GM19099 (cell line): ENCODE results near the gene UBE2O.

Experiments used
- POLR2A ChIP-seq: IDR thresholded peaks from 3 replicates; pipeline ENCODE4 v1.6.1; 2011; ENCODE audit warnings: low read depth; ENCODE audit not compliant: insufficient read length; ENCODE audit errors: extremely low read depth

UBE2O gene

DNA sequence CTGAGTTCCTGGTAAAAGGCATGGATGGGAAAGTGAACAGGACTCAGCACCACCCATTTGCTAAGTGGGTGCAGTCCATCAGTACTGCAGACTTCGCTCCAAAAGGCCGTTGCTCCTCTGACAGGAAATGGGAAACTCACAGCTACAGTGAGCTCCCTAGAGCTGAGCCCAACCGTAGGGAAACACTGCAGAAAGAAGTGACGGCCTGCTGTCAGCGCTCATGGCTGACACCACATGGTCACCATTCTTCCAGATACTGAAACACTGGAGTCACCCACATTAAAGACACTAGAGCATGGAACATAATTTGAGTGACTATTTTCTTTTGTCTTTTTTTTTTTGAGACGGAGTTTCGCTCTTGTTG is 31.9 kb downstream of the UBE2O start:
- no peak for TF ChIP-seq POLR2A

DNA sequence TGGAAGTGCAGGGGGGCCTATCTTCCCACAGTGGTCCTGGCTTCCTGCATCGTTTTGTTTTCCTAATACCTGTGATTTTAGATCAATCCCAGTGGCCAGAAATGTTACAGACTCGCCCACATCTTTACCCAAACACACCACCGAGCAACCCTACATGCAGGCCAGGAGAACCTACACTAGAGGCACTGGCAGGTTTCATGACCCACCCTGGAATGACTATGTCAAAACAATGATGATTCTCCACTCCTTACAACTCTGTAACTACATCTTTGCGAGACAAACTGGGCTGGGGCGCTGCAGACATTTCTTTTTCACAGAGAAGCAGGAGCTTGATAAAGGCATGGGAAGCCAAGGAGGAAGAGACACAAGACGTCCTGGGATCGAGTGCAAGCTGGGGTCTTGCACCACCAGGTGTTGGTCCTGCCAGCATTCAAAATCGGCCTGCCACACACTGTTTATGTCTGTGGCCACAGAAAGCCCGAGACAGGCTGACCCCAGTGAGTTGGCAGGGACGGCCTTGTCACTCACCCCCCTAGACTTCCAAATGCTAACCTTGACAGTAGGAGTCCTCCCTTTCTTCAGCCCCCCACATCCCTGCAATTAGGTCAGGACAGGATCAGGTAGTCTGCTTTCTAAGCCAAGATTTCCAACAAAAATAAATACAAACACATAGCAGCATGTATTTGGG is 32.5 kb downstream of the UBE2O start:
- no peak for TF ChIP-seq POLR2A

DNA sequence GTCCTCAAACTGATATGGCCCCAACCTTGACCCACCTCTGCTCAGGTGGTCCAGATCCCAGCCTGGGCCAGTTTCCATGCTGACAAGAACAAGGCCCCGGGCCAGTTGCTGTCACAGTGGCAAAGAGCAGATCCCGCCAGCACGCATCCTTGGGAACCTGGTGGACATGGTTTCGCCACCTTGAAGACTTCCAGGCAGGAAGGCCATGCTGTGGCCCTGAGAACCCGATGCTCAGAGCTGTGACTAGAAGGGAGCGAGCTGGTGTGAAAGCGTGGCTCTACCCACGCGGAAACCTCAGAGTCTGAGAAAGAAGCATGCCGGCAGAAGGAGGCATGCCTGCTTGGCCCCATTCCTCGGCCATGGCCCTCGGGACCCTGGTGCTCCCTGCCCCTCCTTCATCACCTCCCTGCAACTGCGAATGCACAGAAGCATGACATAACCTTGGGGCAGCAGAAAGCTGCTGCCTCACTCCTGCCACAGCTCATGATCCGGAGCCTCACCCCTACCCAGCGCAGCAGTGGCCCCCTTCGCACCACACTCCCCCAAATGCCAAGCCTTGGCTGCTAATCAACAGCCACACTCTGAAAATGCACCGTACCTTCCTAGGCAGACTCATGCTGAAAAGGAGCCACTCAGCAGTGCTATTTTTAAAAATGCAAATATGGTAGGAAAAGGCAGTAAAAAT is 33.2 kb downstream of the UBE2O start:
- no peak for TF ChIP-seq POLR2A

DNA sequence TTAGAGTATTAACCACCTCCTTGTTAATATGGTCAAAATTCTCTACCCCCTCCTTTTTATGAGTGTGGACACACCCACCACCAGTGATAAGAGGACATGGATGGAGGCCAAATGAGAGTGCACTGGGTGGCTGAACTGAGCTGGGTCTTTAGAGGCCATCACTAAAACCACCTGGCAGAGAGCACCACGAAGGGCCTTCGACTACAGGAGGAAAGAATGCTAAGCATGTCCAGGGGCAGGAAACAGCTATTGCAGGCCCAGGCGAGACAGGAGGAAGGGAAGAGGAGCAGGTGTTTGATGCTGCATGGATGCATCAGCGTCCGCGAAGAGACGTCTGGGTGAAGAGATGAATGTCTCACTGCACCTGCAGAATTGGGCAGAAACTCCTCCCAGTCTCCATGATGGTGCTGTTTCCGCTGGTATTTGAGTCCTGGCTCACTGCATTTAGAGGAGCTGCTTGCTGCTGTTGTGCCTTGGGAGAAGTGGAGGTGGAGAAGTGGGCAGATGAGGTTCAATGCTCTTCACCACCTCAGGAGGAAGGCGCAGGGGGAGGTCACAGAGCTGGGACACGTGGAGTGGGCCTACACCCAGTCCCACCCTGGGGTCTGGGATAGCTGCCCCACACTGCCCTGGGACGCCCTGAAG is 35.3 kb downstream of the UBE2O start:
- TF ChIP-seq POLR2A = no peak

DNA sequence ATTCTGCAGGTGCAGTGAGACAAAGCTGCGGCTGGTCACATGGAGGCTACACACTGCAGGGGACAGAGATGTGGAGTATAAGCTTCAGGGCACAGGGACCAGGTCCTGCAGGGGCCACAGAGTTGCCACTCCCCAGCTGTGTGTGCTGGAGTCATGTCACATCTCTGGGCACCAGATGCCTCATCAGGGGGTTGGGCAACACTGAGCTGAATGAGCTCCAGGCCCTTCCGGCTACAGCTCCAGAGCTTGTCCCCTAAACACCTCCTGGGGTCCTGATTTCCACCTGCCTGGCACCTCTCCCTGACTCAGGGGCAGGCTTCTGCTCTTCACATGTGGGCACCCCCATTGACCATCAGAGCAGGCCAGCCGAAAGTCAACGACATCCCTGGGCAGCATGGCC is 36.1 kb downstream of the UBE2O start:
- TF ChIP-seq POLR2A = no peak

DNA sequence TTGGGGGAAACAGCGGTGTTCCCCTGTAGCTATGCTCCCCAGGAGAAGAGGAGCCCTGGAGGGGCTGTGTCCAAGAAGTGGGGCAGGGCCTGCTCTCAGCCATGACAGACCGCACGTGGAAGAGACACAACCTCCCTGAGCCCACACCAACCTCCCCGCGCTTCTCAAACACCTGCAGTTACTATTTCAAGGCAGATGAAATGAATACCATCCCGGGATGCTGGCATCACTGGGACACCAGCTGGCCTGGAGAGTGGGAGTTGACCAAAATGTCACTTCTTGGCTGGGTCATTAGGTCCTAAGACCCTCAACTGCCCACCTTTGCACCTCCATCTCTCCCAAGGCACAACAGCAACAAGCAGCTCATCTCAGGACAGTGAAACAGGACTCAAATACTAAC is 36.5 kb downstream of the UBE2O start:
- no peak for TF ChIP-seq POLR2A

DNA sequence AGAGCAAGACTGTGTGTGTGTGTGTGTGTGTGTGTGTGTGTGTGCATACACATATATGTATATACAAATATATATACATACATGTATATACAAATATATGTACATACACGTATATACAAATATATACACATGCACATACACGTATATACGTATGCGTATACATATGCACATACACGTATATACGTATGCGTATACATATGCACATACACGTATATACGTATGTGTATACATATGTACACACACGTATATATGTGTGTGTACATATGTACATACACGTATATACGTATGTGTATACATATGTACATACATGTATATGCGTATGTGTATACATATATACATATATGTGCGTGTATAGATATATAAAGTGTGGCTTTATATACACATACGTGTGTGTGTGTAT is 37.2 kb downstream of the UBE2O start:
- TF ChIP-seq POLR2A = no peak

DNA sequence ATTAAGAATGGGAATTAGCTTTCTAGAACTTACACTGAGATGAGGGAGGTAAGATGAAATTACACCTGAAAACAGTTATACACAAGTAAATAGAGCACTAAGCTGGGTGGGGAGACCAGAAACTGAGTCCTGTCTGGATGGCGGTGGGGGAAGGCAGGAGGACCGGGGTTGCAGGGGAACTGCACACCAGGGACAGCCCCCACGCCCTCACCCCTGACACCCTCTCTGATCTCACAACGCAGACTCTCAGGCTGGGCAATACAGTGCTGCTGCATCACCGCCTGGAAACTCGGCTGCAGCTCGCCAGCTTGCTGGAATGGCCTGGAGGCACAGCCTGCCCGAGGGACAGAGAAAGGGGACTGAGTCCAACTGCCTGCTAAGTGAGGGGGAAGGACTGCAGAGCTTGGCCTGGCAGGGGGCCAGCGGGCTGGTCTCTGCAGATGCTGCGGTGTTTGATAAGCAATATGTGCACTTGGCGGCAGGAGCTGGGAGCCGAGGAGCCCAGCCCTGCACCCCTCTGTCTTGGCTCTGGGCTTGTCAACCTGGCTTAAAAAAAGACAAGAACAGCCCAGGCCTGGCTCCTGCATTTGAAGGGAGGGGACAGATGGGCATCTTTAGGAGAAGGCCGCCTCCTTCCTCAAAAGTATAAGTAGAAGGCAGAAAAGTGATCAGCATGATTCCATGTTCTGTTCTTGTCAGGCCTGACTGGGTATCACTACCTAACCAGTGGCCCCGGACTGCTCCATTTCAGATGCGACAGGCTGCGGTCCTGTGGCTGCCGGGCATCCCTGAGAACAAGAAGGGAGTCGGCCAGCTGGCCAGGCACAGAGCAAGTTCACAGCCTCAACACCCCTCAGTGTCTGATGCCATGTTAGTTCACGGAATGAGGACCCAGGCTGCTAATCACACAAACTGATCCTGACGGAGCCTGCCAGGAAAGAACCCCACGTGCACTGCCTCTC is 38.3 kb downstream of the UBE2O start:
- TF ChIP-seq POLR2A = no peak

DNA sequence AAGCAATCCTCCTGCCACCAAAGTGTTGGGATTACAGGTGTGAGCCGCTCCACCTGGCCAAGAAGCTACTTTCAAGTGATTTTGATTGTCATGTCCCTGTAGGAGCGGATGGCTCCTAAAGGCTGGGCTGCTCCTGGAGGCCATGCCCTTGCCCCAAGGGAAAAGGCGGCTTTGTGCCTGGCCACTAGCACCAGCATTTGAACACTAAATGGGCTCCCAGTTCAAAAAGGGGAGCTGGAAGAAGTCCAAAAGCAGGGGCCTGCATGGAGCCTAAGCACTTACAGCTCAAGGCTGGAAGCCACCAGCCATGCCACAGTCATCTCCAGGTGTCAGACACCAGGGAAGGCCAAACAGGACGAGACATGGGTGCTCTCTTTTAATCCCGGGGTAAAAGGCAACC is 41.7 kb downstream of the UBE2O start:
- TF ChIP-seq POLR2A = no peak

DNA sequence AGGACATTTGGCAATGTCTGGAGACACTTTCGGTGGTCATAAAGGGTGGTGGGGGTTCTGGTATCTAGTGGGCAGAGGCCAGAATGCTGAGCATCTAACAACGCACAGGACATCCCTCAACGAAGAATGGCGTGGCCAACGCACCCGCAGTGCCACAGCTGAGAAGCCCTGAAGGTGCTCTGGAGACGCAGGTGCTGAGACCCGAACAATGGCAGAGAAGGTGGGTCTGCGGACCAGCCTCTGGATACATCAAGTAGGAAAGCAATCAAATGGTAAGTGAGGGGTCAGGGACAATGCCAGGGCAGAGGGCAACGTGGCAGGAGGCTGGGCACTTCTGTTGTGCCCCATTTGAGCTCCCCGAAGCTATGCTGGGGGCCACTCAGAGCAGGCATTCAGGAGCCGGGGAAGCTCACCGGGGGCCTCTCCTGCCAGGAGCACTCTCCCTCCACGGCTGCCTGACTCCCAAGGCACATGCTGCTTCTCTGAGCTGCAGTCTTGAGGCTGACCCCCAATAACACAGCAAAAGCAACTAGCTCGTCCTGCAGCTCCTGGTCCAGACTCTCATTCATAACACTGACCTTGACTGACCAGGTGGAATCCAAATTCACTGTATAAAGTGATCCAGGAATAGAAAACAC is 42.5 kb downstream of the UBE2O start:
- TF ChIP-seq POLR2A = no peak

DNA sequence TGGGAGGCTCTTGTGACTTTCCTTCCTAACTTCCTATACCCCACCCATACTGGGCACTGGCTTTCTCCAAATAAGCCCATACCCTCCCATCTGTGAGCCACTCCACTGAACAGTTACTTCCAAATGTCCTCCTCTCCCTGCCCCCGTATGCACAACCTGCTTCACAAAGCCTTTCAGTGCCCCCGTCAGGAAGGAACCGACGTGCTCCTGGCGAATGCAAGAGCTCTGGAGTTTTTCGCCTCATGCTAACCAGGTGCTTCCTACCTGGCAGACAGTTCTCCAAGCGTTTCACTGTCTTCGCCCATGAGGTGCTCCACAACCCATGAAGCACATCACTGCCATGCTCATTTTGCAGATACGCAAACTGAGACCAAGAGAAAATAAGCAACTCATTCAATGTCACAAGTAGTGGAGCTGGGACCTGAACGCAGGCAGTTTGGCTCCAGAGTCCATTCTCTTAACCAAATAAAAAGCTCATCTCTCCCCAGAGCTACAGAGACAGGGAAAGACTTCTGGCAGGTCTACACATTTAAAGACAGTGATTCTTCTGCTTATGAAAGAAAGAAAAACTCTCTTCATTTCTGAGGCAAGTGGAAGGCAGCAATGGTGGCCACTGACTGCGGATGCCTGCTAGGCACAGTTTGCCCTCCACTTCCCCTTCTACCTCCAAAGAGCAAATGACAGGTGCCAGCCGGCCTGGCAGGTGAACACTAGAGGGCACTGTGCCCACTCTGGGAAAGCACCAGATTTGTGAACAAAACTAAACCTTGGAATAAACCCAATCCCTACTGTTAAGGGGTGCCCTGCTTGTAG is 44.7 kb downstream of the UBE2O start:
- TF ChIP-seq POLR2A = no peak

DNA sequence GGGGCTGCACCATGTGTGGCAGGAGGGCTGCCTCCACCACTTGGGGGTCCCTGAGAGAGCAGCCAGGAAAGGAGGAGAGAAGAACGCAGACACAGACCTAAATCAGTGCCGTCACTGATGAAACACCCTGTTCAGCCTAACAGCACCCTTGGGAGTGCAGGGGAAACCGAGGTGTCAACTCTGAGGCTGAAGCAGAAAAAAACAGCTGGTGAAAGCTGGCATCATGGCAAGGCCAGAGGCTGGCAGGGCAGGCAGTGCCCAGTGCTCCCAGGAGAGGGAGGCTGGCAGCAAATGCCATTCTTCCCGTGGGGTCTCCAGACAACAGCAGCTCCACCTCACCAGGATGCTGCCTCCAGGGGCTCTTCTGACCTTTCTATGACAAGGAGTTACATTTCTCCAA is 45.4 kb downstream of the UBE2O start:
- no peak for TF ChIP-seq POLR2A

DNA sequence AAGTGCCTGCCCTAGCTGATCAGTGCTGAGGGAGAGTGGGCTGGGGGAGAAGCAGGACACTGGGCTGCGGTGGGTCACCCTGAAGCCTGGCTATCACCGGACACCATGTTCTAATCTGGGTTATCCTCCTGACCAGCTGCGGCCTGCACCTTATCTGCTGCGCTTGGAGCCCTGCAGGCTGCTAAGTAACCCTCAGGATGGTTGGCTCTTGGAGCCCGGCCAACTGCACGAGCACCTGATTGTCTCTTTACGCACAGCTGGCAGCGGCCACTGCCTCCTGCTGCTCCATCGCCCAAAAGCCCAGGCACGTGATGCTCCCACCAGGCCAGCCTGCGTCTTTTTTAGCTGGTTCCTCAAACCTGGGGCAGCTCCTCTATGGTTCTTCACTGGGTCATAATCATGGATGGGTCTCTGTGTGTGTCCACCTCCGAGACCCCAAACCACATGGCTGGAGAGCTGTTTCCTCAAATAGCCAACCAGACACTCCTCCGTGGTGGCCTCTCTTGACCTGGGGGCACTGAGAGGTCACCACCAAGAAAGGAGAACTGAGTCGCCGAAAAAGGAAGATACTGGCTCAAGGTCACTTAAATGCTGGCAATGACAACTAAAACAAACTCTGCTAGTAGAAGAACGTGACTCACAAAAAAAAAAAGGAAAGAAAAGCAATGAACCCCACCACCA is 46.8 kb downstream of the UBE2O start:
- no peak for TF ChIP-seq POLR2A

DNA sequence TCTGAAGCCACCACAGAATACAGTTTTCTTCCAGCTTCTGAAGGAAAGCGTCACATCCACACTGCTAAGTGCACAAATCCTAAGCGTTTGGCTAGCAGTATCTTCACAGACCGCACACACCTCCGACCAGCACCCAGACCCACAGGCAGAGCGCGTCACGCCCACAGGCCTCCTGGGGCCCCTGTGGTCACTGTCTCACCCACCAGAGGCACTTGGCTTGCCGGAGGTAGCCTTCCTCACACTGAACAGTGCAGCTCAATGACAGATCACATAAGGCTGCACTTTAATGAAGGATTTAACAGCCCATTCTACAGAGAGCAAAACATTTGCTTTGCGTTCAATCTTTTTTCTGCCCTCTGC is 47.4 kb downstream of the UBE2O start:
- no peak for TF ChIP-seq POLR2A

DNA sequence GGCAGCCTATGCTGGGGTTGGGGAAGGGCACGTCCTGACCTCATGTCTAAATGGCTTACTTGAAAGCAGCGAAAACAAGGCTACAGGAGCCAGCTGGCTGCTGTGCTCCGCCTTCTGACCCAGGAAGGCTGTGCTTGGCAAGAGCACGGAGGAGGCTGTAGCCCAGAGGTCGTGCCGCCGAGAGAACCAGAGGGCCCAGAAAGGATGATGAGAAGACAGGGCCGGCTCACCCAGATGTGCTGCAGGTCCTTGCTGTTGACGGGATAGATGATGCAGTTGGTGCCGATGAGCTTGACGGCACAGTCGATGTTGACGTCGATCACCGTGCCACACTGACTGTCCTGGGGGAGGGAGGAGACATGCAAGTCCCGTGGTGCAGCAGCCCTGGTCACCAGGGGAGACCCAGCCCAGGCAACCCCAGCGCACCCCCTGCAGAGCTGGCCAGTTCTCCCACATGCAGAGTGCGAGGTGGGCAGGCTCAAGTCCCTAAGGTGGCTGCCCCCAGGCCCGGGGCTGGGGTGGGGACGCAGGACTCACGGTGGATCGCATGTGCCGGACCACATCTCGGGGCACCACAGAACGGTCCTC is 47.9 kb downstream of the UBE2O start:
- TF ChIP-seq POLR2A = no peak
